PC-3 (cell line): ENCODE data around the gene BLTP3B. TPM values are rescaled to one million over a fixed set of nuclear protein-coding genes. Genes with fewer than 3 reads are reported as not detected.

ENCODE experiments used
- ATAC-seq: fragments of 200-7000 bp; cut with Tn5 transposase; 2 replicates; pipeline ENCODE4 v1.9.1; 2020; ENCODE audit warnings: mild to moderate bottlenecking, moderate library complexity
- BruUV-seq: library from RNA; stranded (reverse); fragments of 400-500 nt; replicated peaks from 2 replicates; lab custom pipeline; 2021; lab: Mats Ljungman, UMichigan
- CTCF ChIA-PET: fragments of 300-600 bp; sonication (Branson Sonifier 250); formaldehyde crosslinking; loops from one replicate; lab custom pipeline; 2022; ENCODE audit warnings: antibody characterized with exemption; lab: Charles Lee
- POLR2A ChIA-PET: fragments of 300-600 bp; sonication (Branson Sonifier 250); formaldehyde crosslinking; loops from one replicate; lab custom pipeline; 2022; ENCODE audit warnings: antibody characterized with exemption; ENCODE audit not compliant: unreplicated experiment; lab: Charles Lee
- DNase-seq: peaks from one replicate; pipeline ENCODE4 v3.0.0-alpha.2; 2015
- H2AFZ ChIP-seq: fragments of 300-600 bp; sonication (generic); 2 replicates; pipeline ENCODE4 v1.6.0; 2016; ENCODE audit warnings: antibody characterized with exemption, low read length
- H3F3A ChIP-seq: fragments of 300-600 bp; sonication (generic); one replicate; pipeline ENCODE4 v1.6.0; 2017; ENCODE audit warnings: antibody characterized with exemption, low read length, control low read depth, mild to moderate bottlenecking; ENCODE audit not compliant: unreplicated experiment
- H3K27ac ChIP-seq: fragments of 300-600 bp; sonication (generic); 2 replicates; pipeline ENCODE4 v1.5.1; 2016; ENCODE audit warnings: mild to moderate bottlenecking, low read length
- H3K27me3 ChIP-seq: fragments of 300-600 bp; sonication (generic); 2 replicates; pipeline ENCODE4 v1.6.1; 2016; ENCODE audit warnings: low read length, mixed read lengths
- H3K36me3 ChIP-seq: fragments of 300-600 bp; sonication (generic); 2 replicates; pipeline ENCODE4 v1.6.1; 2016; ENCODE audit warnings: low read depth, mixed run types, low read length, mixed read lengths
- H3K4me1 ChIP-seq: fragments of 300-600 bp; sonication (generic); 2 replicates; pipeline ENCODE4 v1.5.1; 2016; ENCODE audit warnings: low read length; ENCODE audit not compliant: insufficient read depth
- H3K4me2 ChIP-seq: fragments of 300-600 bp; sonication (generic); 2 replicates; pipeline ENCODE4 v1.6.0; 2016; ENCODE audit warnings: low read length
- H3K4me3 ChIP-seq: fragments of 300-600 bp; sonication (generic); 2 replicates; pipeline ENCODE4 v1.5.1; 2016; ENCODE audit warnings: mild to moderate bottlenecking, low read length, mixed read lengths
- H3K79me2 ChIP-seq: fragments of 300-600 bp; sonication (generic); 2 replicates; pipeline ENCODE4 v1.6.1; 2017; ENCODE audit warnings: low read length, mixed read lengths
- H3K9ac ChIP-seq: fragments of 300-600 bp; sonication (generic); 2 replicates; pipeline ENCODE4 v1.6.0; 2016; ENCODE audit warnings: mild to moderate bottlenecking, low read length
- H3K9me2 ChIP-seq: fragments of 300-600 bp; sonication (generic); replicated peaks from 2 replicates; pipeline ENCODE4 v1.6.1; 2016; ENCODE audit warnings: mixed run types, low read length, mixed read lengths
- H3K9me3 ChIP-seq: fragments of 300-600 bp; sonication (generic); 2 replicates; pipeline ENCODE4 v1.6.1; 2016; ENCODE audit warnings: low read length, mixed read lengths
- H4K20me1 ChIP-seq: fragments of 300-600 bp; sonication (generic); 2 replicates; pipeline ENCODE4 v1.6.1; 2016; ENCODE audit warnings: low read length, mixed read lengths
- CTCF ChIP-seq: fragments of 300-600 bp; sonication (generic); conservative IDR thresholded peaks from 2 replicates; pipeline ENCODE4 v1.5.1; 2017; ENCODE audit warnings: antibody characterized with exemption, low read depth, mild to moderate bottlenecking, low read length
- EZH2 ChIP-seq: fragments of 300-600 bp; sonication (generic); IDR thresholded peaks from one replicate; pipeline ENCODE4 v1.6.1; 2017; ENCODE audit warnings: antibody characterized with exemption, mild to moderate bottlenecking, low read length; ENCODE audit not compliant: unreplicated experiment
- EZH2phosphoT487 ChIP-seq: fragments of 300-600 bp; sonication (generic); IDR thresholded peaks from 2 replicates; pipeline ENCODE4 v1.6.1; 2018; ENCODE audit warnings: mild to moderate bottlenecking, antibody characterized with exemption, low read length, borderline replicate concordance
- intact Hi-C: fragments of 100-400 bp; cut with micrococcal nuclease; formaldehyde crosslinking; loops from 2 replicates; pipeline ENCODE4 v1.9.0; 2023
- total RNA-seq: library from RNA; depleted of rRNA; stranded (reverse); fragments of >200 nt; gene quantifications from 2 replicates; pipeline ENCODE4 v1.2.3, GENCODE V29; 2014

Gene BLTP3B
- total RNA-seq, 1 experiment from 2014 or later, result 32.0 TPM

GRCh38 chr12:100133200-100133599, 9.5 kb downstream of the BLTP3B start:
- H3K9me2 ChIP-seq, result no peaks in the 10 kb centered on the region
- peaks cover 11% of the 10 kb centered on the region; the same call in 1 of the 2 replicates for H4K20me1 ChIP-seq
- no peaks in the 10 kb centered on the region for H3K27me3 ChIP-seq
- no peaks in the 10 kb centered on the region for H3K36me3 ChIP-seq
- ChIA-PET POLR2A (no interaction called here), CTCF (no interaction called here)
- intact Hi-C loops, result no loop called here
- H3K9me3 ChIP-seq, result no peaks in the 10 kb centered on the region
- H2AFZ ChIP-seq, result no peak overlapping the region
- peaks cover 7% of the 10 kb centered on the region; the same call in 1 of the 2 replicates for H3K4me1 ChIP-seq
- H3K4me3 ChIP-seq, result no peak overlapping the region
- H3K9ac ChIP-seq, result no peak overlapping the region
- peaks cover 90% of the 10 kb centered on the region for H3K79me2 ChIP-seq
- H3K4me2 ChIP-seq, result no peak overlapping the region
- no peak overlapping the region for H3K27ac ChIP-seq
- ATAC-seq, result no peak
- no peak for TF ChIP-seq EZH2
- TF ChIP-seq EZH2phosphoT487, result no peak
- no peak for TF ChIP-seq CTCF
- DNase-seq, result no peak
- H3F3A ChIP-seq, result no peaks in the 10 kb centered on the region
- BruUV-seq, result no TSS peak

- H3K9ac ChIP-seq, result no peak overlapping the region
- no peak overlapping the region for H3K4me3 ChIP-seq
- H3K79me2 ChIP-seq, result peaks cover 81% of the 10 kb centered on the region
- no peak overlapping the region for H3K4me2 ChIP-seq
- ATAC-seq, result peak; percentile 68; the same call in 1 of the 2 replicates
- CTCF ChIA-PET, result interaction anchor here (0.6 kb wide), 1 partner anchor 15 kb away, joined by 3 read pairs; no protein-coding TSS in a partner anchor
- H3K9me3 ChIP-seq, result no peaks in the 10 kb centered on the region
- no peak overlapping the region for H3K27ac ChIP-seq
- POLR2A ChIA-PET, result no interaction called here
- intact Hi-C loops, result no loop called here
- H4K20me1 ChIP-seq, result peaks cover 11% of the 10 kb centered on the region; the same call in 1 of the 2 replicates
- H3K4me1 ChIP-seq, result peaks cover 6% of the 10 kb centered on the region; the same call in 1 of the 2 replicates
- H3F3A ChIP-seq, result no peaks in the 10 kb centered on the region
- no peaks in the 10 kb centered on the region for H3K36me3 ChIP-seq
- TF ChIP-seq EZH2phosphoT487 (no peak), CTCF (peak; percentile 61)
- no peaks in the 10 kb centered on the region for H3K9me2 ChIP-seq
- BruUV-seq, result no TSS peak
- DNase-seq, result peak; percentile 54
- H3K27me3 ChIP-seq, result no peaks in the 10 kb centered on the region
- H2AFZ ChIP-seq, result no peak overlapping the region
These were observed 14.2 kb downstream of the BLTP3B start for GRCh38 chr12:100128512-100128908.

- Histone ChIP-seq H3F3A (no peaks in the 10 kb centered on the region), H4K20me1 (peaks cover 13% of the 10 kb centered on the region), H3K27me3 (no peaks in the 10 kb centered on the region), H3K4me2 (no peak overlapping the region), H3K4me3 (no peak overlapping the region), H3K79me2 (peaks cover 83% of the 10 kb centered on the region), H3K4me1 (peaks cover 6% of the 10 kb centered on the region; the same call in 1 of the 2 replicates), H3K9me3 (no peaks in the 10 kb centered on the region), H2AFZ (no peak overlapping the region), H3K36me3 (no peaks in the 10 kb centered on the region), H3K9ac (no peak overlapping the region), H3K27ac (no peak overlapping the region), H3K9me2 (no peaks in the 10 kb centered on the region)
- ATAC-seq (no peak), DNase-seq (peak; percentile 14)
- no peak for TF ChIP-seq CTCF
- no peak for TF ChIP-seq EZH2phosphoT487
- no peak for TF ChIP-seq EZH2
- POLR2A ChIA-PET, result interaction anchor here (0.6 kb wide), 1 partner anchor 11 kb away, joined by 5 read pairs; no protein-coding TSS in a partner anchor
- intact Hi-C loops, result no loop called here
- BruUV-seq, result no TSS peak
- CTCF ChIA-PET, result interaction anchor here (0.6 kb wide), 1 partner anchor 15 kb away, joined by 3 read pairs; no protein-coding TSS in a partner anchor
These were observed 14.7 kb downstream of the BLTP3B start for GRCh38 chr12:100127766-100128511.
